Measurements from ENCODE around the gene TRMT13. TPM values are rescaled to one million over a fixed set of nuclear protein-coding genes. Genes with fewer than 3 reads are reported as not detected.
"Not testable (repeated sequence)": the region's sequence is repeated elsewhere in the genome, so short reads cannot be mapped to it uniquely, and the experiment has no call there.

The TRMT13 gene
- total RNA-seq, 1 donor from 2014 or later, result 15.2 TPM

GRCh38 chr1:100162881-100163280 lies 29.9 kb downstream of the TRMT13 start:
- DNase-seq (ENCODE audit: low read depth), result peak; percentile 51

GRCh38 chr1:100164216-100164615 lies 31.3 kb downstream of the TRMT13 start:
- peak; percentile 70 for DNase-seq (ENCODE audit: low read depth)

- DNase-seq (ENCODE audit: low read depth), result no peak
Measured at GRCh38 chr1:100164702-100165101, 31.7 kb downstream of the TRMT13 start.

- DNase-seq (ENCODE audit: low read depth), result no peak
Measured at GRCh38 chr1:100168051-100168450, 35.1 kb downstream of the TRMT13 start.

- no peak for DNase-seq (ENCODE audit: low read depth)
Measured at GRCh38 chr1:100177295-100178041, 44.5 kb downstream of the TRMT13 start.

GRCh38 chr1:100178091-100178490 lies 45.1 kb downstream of the TRMT13 start, which contains the start of gene LRRC39:
LRRC39 (minus strand) TSS chr1:100178256; CDS start chr1:100168516, 9,740 bp downstream.
- peak; percentile 45 for DNase-seq (ENCODE audit: low read depth)

GRCh38 chr1:100183370-100183769 lies 50.4 kb downstream of the TRMT13 start:
- no peak for DNase-seq (ENCODE audit: low read depth)

GRCh38 chr1:100184536-100184935 lies 51.6 kb downstream of the TRMT13 start:
- DNase-seq (ENCODE audit: low read depth), result peak; percentile 30

GRCh38 chr1:100187912-100188311 lies 54.9 kb downstream of the TRMT13 start:
- peak; percentile 90 for DNase-seq (ENCODE audit: low read depth)

- DNase-seq (ENCODE audit: low read depth), result peak; percentile 99
Measured at GRCh38 chr1:100188617-100189016, 55.7 kb downstream of the TRMT13 start.

GRCh38 chr1:100198596-100198995 lies 65.6 kb downstream of the TRMT13 start:
- no peak for DNase-seq (ENCODE audit: low read depth)

- not testable (repeated sequence) for DNase-seq (ENCODE audit: low read depth)
Measured at GRCh38 chr1:100200060-100200459, 67.1 kb downstream of the TRMT13 start.

Other genes starting within 250 kb of the TRMT13 start
- 17.5 and 22.6 TPM in 2 replicates for gene SLC35A3, start 163.2 kb upstream of the TRMT13 start, total RNA-seq
- gene SASS6, start 233 bp upstream of the TRMT13 start, total RNA-seq, result 1.6 and 1.9 TPM in 2 replicates
- 31.4 and 58.7 TPM in 2 replicates for gene LRRC39, start 45.1 kb downstream of the TRMT13 start, total RNA-seq
- 6.7 and 8.7 TPM in 2 replicates for gene DBT, start 116.7 kb downstream of the TRMT13 start, total RNA-seq
- 25.0 and 28.9 TPM in 2 replicates for gene RTCA, start 133.1 kb downstream of the TRMT13 start, total RNA-seq
- gene CDC14A, start 219.3 kb downstream of the TRMT13 start, total RNA-seq, result 5.9 and 8.5 TPM in 2 replicates

Data from myocyte (in vitro differentiated cells).